ENCODE data around the gene SKAP2. TPM values are rescaled to one million over a fixed set of nuclear protein-coding genes. Genes with fewer than 3 reads are reported as not detected.

Gene SKAP2
- total and polyA plus RNA-seq, 2 experiments from 2014 or later = 2.5 to 4.4 TPM

- TF ChIP-seq REST (IDR thresholded peaks at IDR 0.05; ENCODE audit: unreplicated experiment) = no peak
- TF ChIP-seq ETS1 (IDR thresholded peaks at IDR 0.05) = no peak
- TF ChIP-seq ZNF114 (CRISPR knock-in tag; IDR thresholded peaks at IDR 0.05) = no peak
- no peak for TF ChIP-seq EZH2 (IDR thresholded peaks at IDR 0.05; ENCODE audit: low read depth, unreplicated experiment)
- TF ChIP-seq CTCF (conservative IDR thresholded peaks at IDR 0.05; ENCODE audit: low read depth in 2 of 2) = no peak
Measured at GRCh38 chr7:26626687-26627086, 237.7 kb downstream of the SKAP2 start (continued).

- DNase-seq (ENCODE audit: low spot score) (no peak), ATAC-seq (no peak)
- H3K4me1 Mint-ChIP-seq = 0 out of 3 replicates have a peak, but pooled peaks cover 2% of the 10 kb centered on the region
- TF ChIP-seq EZH2 (IDR thresholded peaks at IDR 0.05; ENCODE audit: low read depth, unreplicated experiment) = no peak
- TF ChIP-seq JUNB (IDR thresholded peaks at IDR 0.05; ENCODE audit: unreplicated experiment) = no peak
- no peak for TF ChIP-seq REST (IDR thresholded peaks at IDR 0.05; ENCODE audit: unreplicated experiment)
- TF ChIP-seq ZNF331 (CRISPR knock-in tag; IDR thresholded peaks at IDR 0.05; ENCODE audit: low read depth) = no peak
- no peak for TF ChIP-seq CREB1 (CRISPR knock-in tag; IDR thresholded peaks at IDR 0.05; ENCODE audit: low read depth)
Measured at GRCh38 chr7:26626156-26626555, 238.2 kb downstream of the SKAP2 start.

More at GRCh38 chr7:26626156-26626555, 238.2 kb downstream of the SKAP2 start:
- Mint-ChIP-seq H3K27me3 (ENCODE audit: insufficient read depth, low read depth, poor library complexity) (peaks cover 9% of the 10 kb centered on the region), H3K9me3 (no peaks in the 10 kb centered on the region), H3K4me3 (no peak overlapping the region), H3K27ac (no peak overlapping the region), H3K36me3 (ENCODE audit: low read depth) (no peaks in the 10 kb centered on the region)
- Histone ChIP-seq H3K27ac (ENCODE audit: low read depth) (no peak overlapping the region), H3K4me3 (no peak overlapping the region), H3K4me1 (ENCODE audit: insufficient read depth) (no peaks in the 10 kb centered on the region), H3K4me2 (no peak overlapping the region), H3F3A (replicated peaks; ENCODE audit: low read depth) (no peaks in the 10 kb centered on the region), H3K9me2 (ENCODE audit: insufficient read depth) (no peaks in the 10 kb centered on the region; the same call in 1 of the 2 replicates), H3K36me3 (ENCODE audit: insufficient read depth) (no peaks in the 10 kb centered on the region), H3K27me3 (ENCODE audit: insufficient read depth) (no peaks in the 10 kb centered on the region), H4K20me1 (replicated peaks; ENCODE audit: insufficient read depth) (no peaks in the 10 kb centered on the region), H2AFZ (no peak overlapping the region), H3K79me2 (replicated peaks; ENCODE audit: insufficient read depth) (no peaks in the 10 kb centered on the region)

Measured in GM23338 (cell line).